H1 (cell line): ENCODE data around the gene SPEM1. TPM values are rescaled to one million over a fixed set of nuclear protein-coding genes. Genes with fewer than 3 reads are reported as not detected.

Experiments
- CTCF ChIA-PET: fragments of 300-600 bp; sonication (Branson Sonifier 250); formaldehyde crosslinking; loops from one replicate; lab custom pipeline; 2021; ENCODE audit not compliant: partially characterized antibody; lab: Charles Lee
- POLR2A ChIA-PET: fragments of 300-600 bp; sonication (Branson Sonifier 250); formaldehyde crosslinking; loops from one replicate; lab custom pipeline; 2021; ENCODE audit warnings: inconsistent platforms; ENCODE audit not compliant: partially characterized antibody; lab: Charles Lee
- DNase-seq, 2 experiments: peaks; one replicate each; pipeline versions ENCODE4 v3.0.0 to v3.0.0-alpha.2; 2010 to 2022; ENCODE audit warnings: low spot score in 2 of 2, low read depth in 1 of 2, mixed read lengths in 1 of 2
- FAIRE-seq: peaks from 2 replicates; lab custom pipeline; 2011; peaks lifted over from hg19 to GRCh38; lab: Jason Lieb, UNC
- H2AFZ ChIP-seq: 2 replicates; pipeline ENCODE4 v1.8.1; 2012; ENCODE audit warnings: low read length, inconsistent platforms
- H2AK5ac ChIP-seq: 2 replicates; pipeline ENCODE4 v1.6.1; 2013; ENCODE audit warnings: low read depth, low read length
- H2BK120ac ChIP-seq: replicated peaks from 2 replicates; pipeline ENCODE3; 2013; ENCODE audit warnings: low read depth, low read length, inconsistent platforms
- H2BK12ac ChIP-seq: 2 replicates; pipeline ENCODE4 v1.6.1; 2013; ENCODE audit warnings: low read depth, low read length
- H2BK15ac ChIP-seq: 2 replicates; pipeline ENCODE4 v1.6.1; 2013; ENCODE audit warnings: low read length
- H2BK20ac ChIP-seq: 2 replicates; pipeline ENCODE4 v1.6.1; 2013; ENCODE audit warnings: low read length
- H2BK5ac ChIP-seq: 2 replicates; pipeline ENCODE4 v1.6.1; 2013; ENCODE audit warnings: low read depth, low read length
- H3K14ac ChIP-seq: 2 replicates; pipeline ENCODE4 v1.6.1; 2013; ENCODE audit warnings: inconsistent platforms; ENCODE audit not compliant: insufficient read length
- H3K18ac ChIP-seq: 2 replicates; pipeline ENCODE4 v1.6.1; 2013; ENCODE audit warnings: low read length; ENCODE audit errors: extremely low read depth
- H3K23ac ChIP-seq: 2 replicates; pipeline ENCODE4 v1.6.1; 2013; ENCODE audit warnings: inconsistent platforms; ENCODE audit not compliant: insufficient read length
- H3K23me2 ChIP-seq: 2 replicates; pipeline ENCODE4 v1.6.1; 2013; ENCODE audit warnings: low read depth, low read length
- H3K27ac ChIP-seq: 2 replicates; pipeline ENCODE4 v1.6.1; 2011; ENCODE audit warnings: low read depth, low read length, inconsistent platforms
- H3K27me3 ChIP-seq, 4 experiments: replicated peaks in 1 of 4; 1 replicate in 1 of 4; 2 replicates in 3 of 4; pipeline versions ENCODE4 v1.6.1 to v1.8.1; 2011 to 2013; ENCODE audit warnings: low read length in 3 of 4, mild to moderate bottlenecking in 3 of 4, inconsistent platforms in 2 of 4, mixed read lengths in 2 of 4, moderate library complexity in 1 of 4; ENCODE audit not compliant: control insufficient read depth in 3 of 4, insufficient read depth in 3 of 4; ENCODE audit errors: extremely low read depth in 1 of 4
- H3K36me3 ChIP-seq, 4 experiments: 2 replicates each; pipeline versions ENCODE4 v1.6.1 to v1.8.1; 2011 to 2013; ENCODE audit warnings: mild to moderate bottlenecking in 4 of 4, low read length in 3 of 4, moderate library complexity in 2 of 4, control low read depth in 1 of 4, inconsistent platforms in 1 of 4; ENCODE audit not compliant: insufficient read depth in 4 of 4, control insufficient read depth in 2 of 4
- H3K4ac ChIP-seq: replicated peaks from 2 replicates; pipeline ENCODE3; 2013; ENCODE audit warnings: low read length, low read depth, mixed read lengths, inconsistent platforms; ENCODE audit not compliant: insufficient read length
- H3K4me1 ChIP-seq, 4 experiments: replicated peaks in 1 of 4; 1 replicate in 1 of 4; 2 replicates in 3 of 4; pipeline versions ENCODE4 v1.6.1 to v1.8.1; 2011 to 2013; ENCODE audit warnings: low read length in 3 of 4, inconsistent platforms in 2 of 4, mixed read lengths in 1 of 4; ENCODE audit not compliant: insufficient read depth in 4 of 4, control insufficient read depth in 3 of 4
- H3K4me2 ChIP-seq, 2 experiments: 2 replicates each; pipeline versions ENCODE4 v1.6.1 to v1.8.1; 2011 to 2013; ENCODE audit warnings: low read depth in 2 of 2, low read length in 2 of 2, control low read depth in 1 of 2, inconsistent platforms in 1 of 2, mild to moderate bottlenecking in 1 of 2; ENCODE audit not compliant: insufficient read depth in 1 of 2
- H3K4me3 ChIP-seq, 4 experiments: fragments of 200-600, 300-600 bp in 1 of 4; sonication (generic), shearing (Covaris generic), sonication (Bioruptor Twin) in 1 of 4; 2 replicates each; pipeline versions ENCODE4 v1.5.1 to v1.8.1; 2011 to 2016; ENCODE audit warnings: low read length in 4 of 4, low read depth in 3 of 4, control low read depth in 2 of 4, inconsistent platforms in 2 of 4, mild to moderate bottlenecking in 2 of 4, mixed read lengths in 1 of 4, moderate library complexity in 1 of 4; ENCODE audit not compliant: insufficient read depth in 2 of 4; ENCODE audit errors: extremely low read depth in 1 of 4
- H3K56ac ChIP-seq: replicated peaks from 2 replicates; pipeline ENCODE3; 2013; ENCODE audit warnings: low read depth, mild to moderate bottlenecking, mixed read lengths, low read length, inconsistent platforms; ENCODE audit not compliant: insufficient read length
- H3K79me1 ChIP-seq: 2 replicates; pipeline ENCODE4 v1.6.1; 2013; ENCODE audit warnings: low read depth, low read length, control low read depth
- H3K79me2 ChIP-seq, 2 experiments: 2 replicates each; pipeline versions ENCODE4 v1.6.1 to v1.8.1; 2012 to 2013; ENCODE audit warnings: low read length in 2 of 2, mild to moderate bottlenecking in 2 of 2, inconsistent platforms in 1 of 2; ENCODE audit not compliant: insufficient read depth in 2 of 2, control insufficient read depth in 1 of 2
- H3K9ac ChIP-seq, 4 experiments: replicated peaks in 1 of 4; 1 replicate in 1 of 4; 2 replicates in 3 of 4; pipeline versions ENCODE4 v1.6.1 to v1.8.1; 2011 to 2013; ENCODE audit warnings: low read depth in 3 of 4, low read length in 3 of 4, control low read depth in 2 of 4, mild to moderate bottlenecking in 2 of 4, moderate library complexity in 2 of 4, inconsistent platforms in 1 of 4; ENCODE audit errors: extremely low read depth in 1 of 4
- H3K9me3 ChIP-seq, 2 experiments: 2 replicates each; pipeline versions ENCODE4 v1.6.1 to v1.8.1; 2012 to 2013; ENCODE audit warnings: mild to moderate bottlenecking in 2 of 2, moderate library complexity in 2 of 2, control low read depth in 1 of 2, inconsistent platforms in 1 of 2, low read depth in 1 of 2, low read length in 1 of 2, mixed read lengths in 1 of 2; ENCODE audit not compliant: insufficient read depth in 2 of 2
- H4K20me1 ChIP-seq, 2 experiments: replicated peaks in 1 of 2; 2 replicates each; pipeline versions ENCODE3 to v1.8.1; 2011 to 2013; ENCODE audit warnings: inconsistent platforms in 2 of 2, low read length in 2 of 2, mild to moderate bottlenecking in 1 of 2; ENCODE audit not compliant: insufficient read depth in 2 of 2, control insufficient read depth in 1 of 2
- H4K5ac ChIP-seq: 2 replicates; pipeline ENCODE4 v1.6.1; 2013; ENCODE audit warnings: low read length, low read depth, mixed read lengths, inconsistent platforms; ENCODE audit not compliant: insufficient read length
- H4K8ac ChIP-seq: 2 replicates; pipeline ENCODE4 v1.8.0; 2013; ENCODE audit warnings: mild to moderate bottlenecking, moderate library complexity, low read length, inconsistent platforms; ENCODE audit not compliant: insufficient read depth; ENCODE audit errors: extremely low read depth
- H4K91ac ChIP-seq: replicated peaks from 2 replicates; pipeline ENCODE3; 2013; ENCODE audit warnings: low read length, mixed read lengths, inconsistent platforms; ENCODE audit not compliant: insufficient read length
- CHD1 ChIP-seq: IDR thresholded peaks from 2 replicates; pipeline ENCODE4 v1.6.1; 2012; ENCODE audit warnings: low read depth, low read length, improper control_type of control experiment
- CREB1 ChIP-seq: IDR thresholded peaks from 2 replicates; pipeline ENCODE4 v1.6.1; 2012; ENCODE audit warnings: inconsistent platforms
- EZH2 ChIP-seq: fragments of 200-600 bp; sonication (generic); IDR thresholded peaks from 2 replicates; pipeline ENCODE4 v1.7.1; 2012; ENCODE audit warnings: low read depth, mild to moderate bottlenecking, moderate library complexity, low read length, inconsistent platforms; ENCODE audit not compliant: severe bottlenecking
- HDAC2 ChIP-seq, 2 experiments: fragments of 300-600 bp in 1 of 2; sonication (generic) in 1 of 2; IDR thresholded peaks; 2 replicates each; pipeline ENCODE4 v1.6.1; 2011 to 2012; ENCODE audit warnings: low read depth in 2 of 2, low read length in 2 of 2, mild to moderate bottlenecking in 2 of 2, moderate library complexity in 2 of 2, borderline replicate concordance in 1 of 2, inconsistent platforms in 1 of 2
- KDM5A ChIP-seq: fragments of 200-600 bp; IDR thresholded peaks from 2 replicates; pipeline ENCODE4 v1.7.1; 2012; ENCODE audit warnings: mild to moderate bottlenecking, low read length, inconsistent platforms, mixed read lengths
- PHF8 ChIP-seq: fragments of 200-600 bp; sonication (generic); conservative IDR thresholded peaks from 2 replicates; pipeline ENCODE4 v1.7.1; 2012; ENCODE audit warnings: low read depth, mild to moderate bottlenecking, inconsistent platforms, low read length, moderate library complexity
- POU5F1 ChIP-seq: IDR thresholded peaks from 2 replicates; pipeline ENCODE4 v1.6.1; 2011; ENCODE audit warnings: low read depth, mild to moderate bottlenecking, low read length, moderate library complexity
- SIRT6 ChIP-seq: IDR thresholded peaks from one replicate; pipeline ENCODE4 v1.7.1; 2012; ENCODE audit warnings: low read length, inconsistent platforms
- YY1 ChIP-seq: IDR thresholded peaks from 2 replicates; pipeline ENCODE4 v1.6.1; 2011; ENCODE audit warnings: low read depth, mild to moderate bottlenecking, low read length
- WGBS, 2 experiments: shearing (Covaris generic) in 1 of 2; methylation state at CpG; one replicate each; pipeline versions ENCODE4 v1.1.6 to v1.1.7; 2013 to 2015; ENCODE audit warnings: low lambda C conversion rate in 2 of 2, mixed read lengths in 2 of 2, inconsistent platforms in 1 of 2, low coverage in 1 of 2, missing lambda C conversion rate in 1 of 2; ENCODE audit not compliant: insufficient replicate concordance in 2 of 2, insufficient coverage in 1 of 2, insufficient read length in 1 of 2; ENCODE audit errors: extremely low coverage in 1 of 2, missing lambda C conversion rate in 1 of 2; 5-methylcytosine and 5-hydroxymethylcytosine counted together
- polyA plus RNA-seq, 7 experiments: library from polyadenylated mRNA; depleted of rRNA in 3 of 7; stranded (reverse) in 5 of 7; unstranded in 2 of 7; fragments of >200 nt in 5 of 7; fragments of 200-250 nt in 2 of 7; gene quantifications; 1 replicate in 5 of 7; 2 replicates in 1 of 7; 4 replicates in 1 of 7; pipeline versions ENCODE4 v1.2.1 to v1.2.3, GENCODE V29; 2011 to 2013; ENCODE audit warnings: missing spikeins in 2 of 7, mixed read lengths in 2 of 7
- total RNA-seq: library from RNA; stranded (reverse); fragmentation: NEBNext Ultra II Directional; extraction: Animal tissue kit (Norgen Biotek cat#: 25700); gene quantifications from 2 replicates; pipeline ENCODE4 v1.2.1, GENCODE V29; 2021
- TF ChIP-seq, protein P1 (sequence below), 3 experiments: IDR thresholded peaks; 1 replicate in 2 of 3; 2 replicates in 1 of 3; pipeline versions ENCODE4 v1.5.1 to v1.6.1; 2011; ENCODE audit warnings: low read length in 3 of 3, mild to moderate bottlenecking in 3 of 3, inconsistent platforms in 2 of 3, low read depth in 1 of 3, moderate library complexity in 1 of 3; ENCODE audit not compliant: insufficient read depth in 1 of 3; ENCODE audit errors: control extremely low read depth in 1 of 3

SPEM1 gene
- total and polyA plus RNA-seq, 2 of the 8 experiments (the other 6 are each of a cell fraction or from before 2014, with no cell fraction given) = not detected

DNA sequence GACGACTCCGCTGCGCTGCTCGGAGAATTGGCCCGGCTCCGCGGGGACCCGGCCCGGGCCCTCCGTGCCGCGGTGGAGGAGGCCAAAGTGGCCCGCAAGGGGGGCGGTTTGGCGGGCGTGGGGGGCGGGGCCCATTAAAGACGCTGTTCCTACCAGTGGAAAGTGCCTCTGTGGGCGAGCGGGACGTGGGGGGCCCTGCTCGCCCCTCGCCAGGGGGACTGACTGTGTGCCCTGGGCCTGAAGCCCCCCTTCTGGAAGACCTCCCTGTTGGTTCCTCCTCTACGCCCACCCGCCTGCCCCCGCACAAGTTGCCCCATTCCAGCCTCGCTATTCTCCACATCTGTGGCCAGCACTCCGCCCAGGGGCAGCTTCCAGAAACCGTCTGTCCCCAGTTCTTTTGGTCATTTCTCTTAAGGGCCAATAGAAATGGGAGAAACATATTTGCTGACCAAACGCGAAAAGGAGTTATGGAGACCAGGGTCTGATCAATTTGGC, 17.3 kb downstream of the SPEM1 start:
- Histone ChIP-seq H4K5ac (no peak overlapping the region), H3K4me3 (peak overlapping the region; percentile 50 to 83 (median 67)), H2AK5ac (peak overlapping the region; percentile 48; the same call in 1 of the 2 replicates), H3K56ac (no peak overlapping the region), H3K9me3 (no peaks in the 10 kb centered on the region), H2BK20ac (no peak overlapping the region; the same call in 1 of the 2 replicates), H2AFZ (no peak overlapping the region), H3K23ac (no peak overlapping the region), H3K4ac (peak overlapping the region; percentile 44), H3K27me3 (peaks cover 2 to 19% (median 12%) of the 10 kb centered on the region in 4 experiments; a peak in 6 of 7 replicates), H3K79me1 (no peaks in the 10 kb centered on the region), H3K79me2 (no peaks in the 10 kb centered on the region), H4K20me1 (no peaks in the 10 kb centered on the region), H3K4me1 (peaks cover 0 to 29% (median 15%) of the 10 kb centered on the region in 4 experiments; a peak in 6 of 7 replicates), H2BK5ac (peak overlapping the region; percentile 80; the same call in 1 of the 2 replicates), H4K8ac (peak overlapping the region; percentile 18; the same call in 1 of the 2 replicates), H3K9ac (peak overlapping the region in 1 of 4 experiments; percentile 3; a peak in 2 of 7 replicates), H2BK120ac (no peak overlapping the region), H3K23me2 (peaks cover 31% of the 10 kb centered on the region), H4K91ac (peak overlapping the region; percentile 29), H3K18ac (peak overlapping the region; percentile 97; the same call in 1 of the 2 replicates), H3K27ac (no peak overlapping the region), H2BK12ac (peak overlapping the region; percentile 99), H3K36me3 (no peaks in the 10 kb centered on the region), H3K4me2 (peak overlapping the region; percentile 91), H3K14ac (no peak overlapping the region), H2BK15ac (no peak overlapping the region)
- DNase-seq (no peak), FAIRE-seq (no peak)
- ChIA-PET POLR2A (interaction anchor here (0.9 to 15.5 kb wide), 25 partner anchors 8 to 250 kb away, joined by 3 to 339 read pairs (median 4); partner anchors contain the start of genes ACAP1, CHRNB1, CLDN7 and KCTD11), CTCF (interaction anchor here (0.6 to 5.1 kb wide), 31 partner anchors 9 to 312 kb away, joined by 3 to 56 read pairs (median 5); partner anchors contain the start of genes KCTD11, SPEM2, TMEM256 and TMEM95)
- WGBS, 2 experiments = 4% methylated on average over 25 of the region's 31 CpGs; no CpG with 5 or more reads in 1 of the 2 experiments
- no peak for TF ChIP-seq HDAC2 (IDR thresholded peaks at IDR 0.05; ENCODE audit: borderline replicate concordance in 1 of 2, low read depth in 2 of 2, low read length in 2 of 2)
- no peak for TF ChIP-seq KDM5A
- TF ChIP-seq SIRT6 = no peak
- TF ChIP-seq, protein P1, sequence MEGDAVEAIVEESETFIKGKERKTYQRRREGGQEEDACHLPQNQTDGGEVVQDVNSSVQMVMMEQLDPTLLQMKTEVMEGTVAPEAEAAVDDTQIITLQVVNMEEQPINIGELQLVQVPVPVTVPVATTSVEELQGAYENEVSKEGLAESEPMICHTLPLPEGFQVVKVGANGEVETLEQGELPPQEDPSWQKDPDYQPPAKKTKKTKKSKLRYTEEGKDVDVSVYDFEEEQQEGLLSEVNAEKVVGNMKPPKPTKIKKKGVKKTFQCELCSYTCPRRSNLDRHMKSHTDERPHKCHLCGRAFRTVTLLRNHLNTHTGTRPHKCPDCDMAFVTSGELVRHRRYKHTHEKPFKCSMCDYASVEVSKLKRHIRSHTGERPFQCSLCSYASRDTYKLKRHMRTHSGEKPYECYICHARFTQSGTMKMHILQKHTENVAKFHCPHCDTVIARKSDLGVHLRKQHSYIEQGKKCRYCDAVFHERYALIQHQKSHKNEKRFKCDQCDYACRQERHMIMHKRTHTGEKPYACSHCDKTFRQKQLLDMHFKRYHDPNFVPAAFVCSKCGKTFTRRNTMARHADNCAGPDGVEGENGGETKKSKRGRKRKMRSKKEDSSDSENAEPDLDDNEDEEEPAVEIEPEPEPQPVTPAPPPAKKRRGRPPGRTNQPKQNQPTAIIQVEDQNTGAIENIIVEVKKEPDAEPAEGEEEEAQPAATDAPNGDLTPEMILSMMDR (IDR thresholded peaks at IDR 0.05; ENCODE audit: control extremely low read depth in 1 of 3, insufficient read depth in 1 of 3, low read depth in 1 of 3, low read length in 3 of 3) = no peak
- TF ChIP-seq EZH2 = no peak
- no peak for TF ChIP-seq POU5F1
- TF ChIP-seq CHD1 = no peak
- TF ChIP-seq PHF8 = no peak
- TF ChIP-seq YY1 = no peak
- no peak for TF ChIP-seq CREB1
